ENCODE data around the gene USP20.

DNA sequence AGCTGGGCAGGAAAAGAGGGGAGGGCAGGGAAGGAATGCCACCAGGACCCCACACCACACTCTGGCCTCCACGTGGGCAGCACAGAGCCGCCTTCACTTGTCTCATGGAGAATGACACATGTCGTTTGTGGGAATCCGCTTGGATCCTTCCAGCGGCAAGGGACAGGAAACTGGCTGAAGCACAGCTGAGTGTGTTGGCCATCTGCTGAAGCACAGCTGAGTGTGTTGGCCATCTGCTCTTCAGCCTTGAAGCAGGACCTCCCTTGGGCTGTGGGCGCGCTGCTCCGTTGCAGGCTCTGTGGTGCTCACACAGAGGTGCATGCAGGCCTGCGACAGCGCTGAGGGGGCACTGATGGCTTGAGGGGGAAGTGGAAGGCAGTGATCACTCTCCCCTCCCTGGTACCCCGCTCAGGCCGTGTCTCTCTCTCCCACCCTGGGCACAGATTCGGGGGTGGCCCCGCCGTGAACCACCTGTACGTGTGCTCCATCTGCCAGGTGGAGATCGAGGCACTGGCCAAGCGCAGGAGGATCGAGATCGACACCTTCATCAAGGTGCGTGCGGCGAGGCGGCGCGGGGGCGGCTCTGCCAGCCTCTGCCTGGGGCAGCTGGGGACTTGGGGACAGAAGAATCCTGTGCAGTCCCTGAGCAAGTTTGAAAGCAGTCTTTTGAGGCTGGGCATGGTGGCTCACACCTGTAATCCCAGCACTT is 40.6 kb downstream of the USP20 start:
- TF ChIP-seq, protein P1, sequence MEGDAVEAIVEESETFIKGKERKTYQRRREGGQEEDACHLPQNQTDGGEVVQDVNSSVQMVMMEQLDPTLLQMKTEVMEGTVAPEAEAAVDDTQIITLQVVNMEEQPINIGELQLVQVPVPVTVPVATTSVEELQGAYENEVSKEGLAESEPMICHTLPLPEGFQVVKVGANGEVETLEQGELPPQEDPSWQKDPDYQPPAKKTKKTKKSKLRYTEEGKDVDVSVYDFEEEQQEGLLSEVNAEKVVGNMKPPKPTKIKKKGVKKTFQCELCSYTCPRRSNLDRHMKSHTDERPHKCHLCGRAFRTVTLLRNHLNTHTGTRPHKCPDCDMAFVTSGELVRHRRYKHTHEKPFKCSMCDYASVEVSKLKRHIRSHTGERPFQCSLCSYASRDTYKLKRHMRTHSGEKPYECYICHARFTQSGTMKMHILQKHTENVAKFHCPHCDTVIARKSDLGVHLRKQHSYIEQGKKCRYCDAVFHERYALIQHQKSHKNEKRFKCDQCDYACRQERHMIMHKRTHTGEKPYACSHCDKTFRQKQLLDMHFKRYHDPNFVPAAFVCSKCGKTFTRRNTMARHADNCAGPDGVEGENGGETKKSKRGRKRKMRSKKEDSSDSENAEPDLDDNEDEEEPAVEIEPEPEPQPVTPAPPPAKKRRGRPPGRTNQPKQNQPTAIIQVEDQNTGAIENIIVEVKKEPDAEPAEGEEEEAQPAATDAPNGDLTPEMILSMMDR (conservative IDR thresholded peaks at IDR 0.05; ENCODE audit: low read length) = no peak
- no peak for TF ChIP-seq EZH2phosphoT487 (IDR thresholded peaks at IDR 0.05; ENCODE audit: borderline replicate concordance, low read depth, low read length)

All from OCI-LY7 (cell line).